ENCODE measurements around the gene NOLC1.
A peak's percentile ranks its signal among the peaks of the same experiment; 100 is the strongest.
"Not testable (repeated sequence)": the region's sequence is repeated elsewhere in the genome, so short reads cannot be mapped to it uniquely, and the experiment has no call there.

NOLC1 gene

GRCh38 chr10:102163342-102163989, 11.3 kb downstream of the NOLC1 start:
- TF ChIP-seq POLR2AphosphoS5 (IDR thresholded peaks at IDR 0.05; ENCODE audit: low read depth, low read length) (peak; percentile 33; the same call in 1 of the 2 replicates), POLR2A (IDR thresholded peaks at IDR 0.05; ENCODE audit: low read depth, low read length) (no peak; the same call in none of the 2 replicates), TAF1 (IDR thresholded peaks at IDR 0.05; ENCODE audit: borderline replicate concordance, low read depth, low read length) (no peak)
- DNase-seq (ENCODE audit: insufficient read length): no peak
- no peak for FAIRE-seq

DNA sequence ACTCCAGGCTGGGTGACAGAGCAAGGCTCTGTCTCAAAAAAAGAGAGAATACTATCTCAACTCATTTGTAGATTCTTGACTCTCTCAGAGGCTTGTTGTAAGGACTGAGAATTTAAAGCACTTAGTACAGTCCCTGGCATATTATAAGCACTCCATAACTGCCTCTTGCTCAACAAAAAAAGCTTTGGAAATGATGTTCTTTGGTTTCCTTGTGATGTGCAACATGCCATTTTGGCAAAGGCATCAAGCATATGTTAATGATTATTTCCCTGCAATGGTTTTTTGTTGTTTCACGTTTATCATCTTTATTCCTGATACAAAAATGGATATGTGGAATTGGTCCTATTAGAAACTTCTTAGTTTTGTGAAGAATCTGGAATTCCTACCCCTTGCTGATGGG, 15.7 kb downstream of the NOLC1 start:
- FAIRE-seq: no peak
- DNase-seq (ENCODE audit: insufficient read length): no peak
- TF ChIP-seq POLR2AphosphoS5 (IDR thresholded peaks at IDR 0.05; ENCODE audit: low read depth, low read length): no peak
- no peak for TF ChIP-seq POLR2A (IDR thresholded peaks at IDR 0.05; ENCODE audit: low read depth, low read length)
- no peak for TF ChIP-seq TAF1 (IDR thresholded peaks at IDR 0.05; ENCODE audit: borderline replicate concordance, low read depth, low read length)

DNA sequence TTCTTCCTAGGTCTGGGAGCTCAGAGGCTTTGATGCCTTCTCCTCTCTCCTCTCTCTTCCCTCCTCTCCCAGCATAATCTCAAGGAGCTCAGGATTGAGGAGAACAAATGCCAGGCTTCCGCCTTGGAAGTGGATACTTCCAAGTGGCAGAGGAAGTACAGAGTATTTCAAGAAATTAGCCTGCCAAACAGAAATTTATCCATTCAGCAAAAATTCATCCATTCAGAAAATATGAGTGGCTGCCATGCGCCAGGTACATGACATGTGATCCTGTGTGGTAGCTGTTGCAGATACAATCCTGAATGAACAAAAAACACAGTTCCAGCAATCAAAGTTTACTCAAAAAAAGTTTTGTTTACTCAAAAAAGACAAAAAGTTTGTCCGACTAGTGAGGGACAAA, 18.4 kb downstream of the NOLC1 start:
- FAIRE-seq (no peak), DNase-seq (ENCODE audit: insufficient read length) (no peak)
- TF ChIP-seq TAF1 (IDR thresholded peaks at IDR 0.05; ENCODE audit: borderline replicate concordance, low read depth, low read length) (no peak), POLR2AphosphoS5 (IDR thresholded peaks at IDR 0.05; ENCODE audit: low read depth, low read length) (no peak), POLR2A (IDR thresholded peaks at IDR 0.05; ENCODE audit: low read depth, low read length) (no peak)

DNA sequence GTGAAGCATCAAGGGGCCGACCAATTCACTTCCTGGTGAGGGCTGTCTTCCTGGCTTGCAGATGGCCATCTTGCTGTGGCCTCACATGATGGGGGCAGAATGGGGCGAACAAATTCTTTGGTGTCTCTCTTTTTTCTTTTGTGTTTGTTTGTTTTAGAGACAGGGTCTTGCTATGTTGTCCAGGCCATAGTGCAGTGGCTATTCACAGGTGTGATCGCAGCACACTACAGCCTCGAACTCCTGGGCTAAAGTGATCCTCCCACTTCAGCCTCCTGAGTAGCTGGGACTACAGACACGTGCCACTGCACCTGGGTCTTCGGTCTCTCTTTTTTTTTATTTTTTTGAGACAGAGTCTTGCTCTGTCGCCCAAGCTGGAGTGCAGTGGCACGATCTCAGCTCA, 20.1 kb downstream of the NOLC1 start:
- FAIRE-seq (no peak), DNase-seq (ENCODE audit: insufficient read length) (no peak)
- TF ChIP-seq TAF1 (IDR thresholded peaks at IDR 0.05; ENCODE audit: borderline replicate concordance, low read depth, low read length) (no peak), POLR2AphosphoS5 (IDR thresholded peaks at IDR 0.05; ENCODE audit: low read depth, low read length) (no peak), POLR2A (IDR thresholded peaks at IDR 0.05; ENCODE audit: low read depth, low read length) (no peak)

- FAIRE-seq: no peak
- DNase-seq (ENCODE audit: insufficient read length): no peak
- TF ChIP-seq TAF1 (IDR thresholded peaks at IDR 0.05; ENCODE audit: borderline replicate concordance, low read depth, low read length) (no peak), POLR2AphosphoS5 (IDR thresholded peaks at IDR 0.05; ENCODE audit: low read depth, low read length) (no peak), POLR2A (IDR thresholded peaks at IDR 0.05; ENCODE audit: low read depth, low read length) (no peak)
Measured at GRCh38 chr10:102175415-102175814, 23.2 kb downstream of the NOLC1 start.

DNA sequence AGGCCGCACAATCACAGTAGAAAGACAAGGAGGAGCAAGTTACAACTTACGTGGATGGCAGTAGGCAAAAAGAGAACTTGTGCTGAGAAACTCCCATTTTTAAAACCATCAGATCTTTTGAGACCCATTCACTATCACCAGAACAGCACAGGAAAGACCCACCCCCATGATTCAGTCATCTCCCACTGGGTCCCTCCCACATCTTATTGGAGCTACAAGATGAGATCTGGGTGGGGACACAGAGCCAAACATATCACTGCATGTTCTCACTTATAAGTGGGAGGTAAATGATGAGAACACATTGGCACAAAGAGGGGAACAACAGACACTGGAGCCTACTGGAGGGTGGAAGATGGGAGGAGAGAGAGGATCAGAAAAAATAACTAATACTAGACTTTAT, 32.4 kb downstream of the NOLC1 start:
- DNase-seq (ENCODE audit: insufficient read length) (no peak), FAIRE-seq (no peak)
- TF ChIP-seq POLR2A (IDR thresholded peaks at IDR 0.05; ENCODE audit: low read depth, low read length) (no peak), POLR2AphosphoS5 (IDR thresholded peaks at IDR 0.05; ENCODE audit: low read depth, low read length) (no peak), TAF1 (IDR thresholded peaks at IDR 0.05; ENCODE audit: borderline replicate concordance, low read depth, low read length) (no peak)

DNA sequence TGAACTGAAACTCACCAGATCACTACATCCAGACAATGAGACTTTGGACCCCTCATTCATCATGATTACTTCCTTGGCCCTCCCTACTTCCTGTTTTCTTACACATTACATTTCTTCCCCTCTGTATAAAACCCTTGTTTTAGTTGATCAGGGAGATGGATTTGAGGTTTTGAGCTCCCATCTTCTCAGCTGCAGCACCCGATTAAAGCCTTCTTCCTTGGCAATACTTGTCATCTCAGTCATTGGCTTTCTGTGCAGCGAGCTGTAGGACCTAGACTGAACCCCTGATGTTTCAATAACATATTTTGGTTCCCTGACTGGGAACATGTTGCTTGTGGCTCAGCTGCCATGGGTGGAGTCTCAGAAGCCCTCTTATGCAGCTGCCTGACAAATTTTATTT, 33.1 kb downstream of the NOLC1 start:
- TF ChIP-seq TAF1 (IDR thresholded peaks at IDR 0.05; ENCODE audit: borderline replicate concordance, low read depth, low read length) (no peak), POLR2AphosphoS5 (IDR thresholded peaks at IDR 0.05; ENCODE audit: low read depth, low read length) (no peak), POLR2A (IDR thresholded peaks at IDR 0.05; ENCODE audit: low read depth, low read length) (no peak)
- FAIRE-seq (no peak), DNase-seq (ENCODE audit: insufficient read length) (no peak)

DNA sequence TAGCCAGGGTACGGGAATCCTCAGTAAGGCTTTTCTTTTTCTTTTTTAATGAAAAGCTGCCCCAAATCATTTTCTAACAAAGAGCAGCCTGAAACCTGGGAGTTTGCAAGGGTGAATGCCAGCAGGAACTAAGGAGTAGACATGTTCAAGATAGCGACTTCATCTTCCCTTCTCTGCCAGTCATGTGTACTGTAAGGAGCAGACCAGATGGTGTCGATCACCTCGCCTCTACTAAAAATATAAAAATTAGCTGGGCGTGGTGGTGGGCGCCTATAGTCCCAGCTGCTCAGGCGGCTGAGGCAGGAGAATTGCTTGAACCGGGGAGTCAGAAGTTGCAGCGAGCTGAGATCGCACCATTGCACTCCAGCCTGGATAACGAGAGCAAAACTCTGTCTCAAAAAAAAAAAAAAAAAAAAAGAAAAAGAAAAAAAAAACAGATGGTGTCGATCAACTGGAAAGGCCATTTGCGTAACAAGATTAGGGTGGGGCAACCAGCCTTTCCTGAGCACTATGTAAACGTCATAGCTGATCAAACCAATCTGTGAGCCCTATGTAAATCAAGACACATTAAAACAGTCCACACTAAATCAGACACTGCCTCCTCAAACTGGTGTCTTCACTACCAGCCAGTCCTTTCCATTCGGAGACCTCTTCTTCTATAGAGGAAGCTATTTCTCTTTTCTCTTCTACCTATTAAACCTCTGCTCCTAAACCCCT, 33.8 kb downstream of the NOLC1 start:
- DNase-seq (ENCODE audit: insufficient read length) (no peak), FAIRE-seq (no peak)
- TF ChIP-seq POLR2AphosphoS5 (IDR thresholded peaks at IDR 0.05; ENCODE audit: low read depth, low read length): no peak
- TF ChIP-seq POLR2A (IDR thresholded peaks at IDR 0.05; ENCODE audit: low read depth, low read length): no peak

GRCh38 chr10:102188298-102188940, 36.2 kb downstream of the NOLC1 start:
- TF ChIP-seq POLR2AphosphoS5 (IDR thresholded peaks at IDR 0.05; ENCODE audit: low read depth, low read length) (no peak), TAF1 (IDR thresholded peaks at IDR 0.05; ENCODE audit: borderline replicate concordance, low read depth, low read length) (no peak), POLR2A (IDR thresholded peaks at IDR 0.05; ENCODE audit: low read depth, low read length) (no peak)
- no peak for DNase-seq (ENCODE audit: insufficient read length)
- no peak for FAIRE-seq

GRCh38 chr10:102188941-102189898, 37.0 kb downstream of the NOLC1 start:
- DNase-seq (ENCODE audit: insufficient read length): not testable (repeated sequence)
- peak; percentile 30 for FAIRE-seq

DNA sequence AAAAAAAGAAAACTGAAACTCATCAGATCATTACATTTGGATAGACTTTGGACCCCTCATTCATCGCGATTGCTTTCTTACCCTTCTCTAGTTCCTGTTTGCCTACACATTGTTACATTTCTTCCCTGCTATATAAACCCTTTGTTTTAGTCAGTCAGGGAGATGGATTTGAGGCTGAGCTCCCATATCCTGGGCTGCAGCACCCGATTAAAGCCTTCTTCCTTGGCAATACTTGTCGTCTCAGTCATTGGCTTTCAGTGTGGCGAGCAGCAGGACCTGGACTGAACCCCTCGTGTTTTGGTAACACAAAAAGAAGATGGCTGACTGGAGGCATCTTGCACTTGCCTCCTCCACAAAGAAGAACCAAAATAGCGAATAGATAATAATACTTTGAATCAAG, 39.8 kb downstream of the NOLC1 start:
- FAIRE-seq (no peak), DNase-seq (ENCODE audit: insufficient read length) (no peak)
- TF ChIP-seq TAF1 (IDR thresholded peaks at IDR 0.05; ENCODE audit: borderline replicate concordance, low read depth, low read length) (no peak), POLR2A (IDR thresholded peaks at IDR 0.05; ENCODE audit: low read depth, low read length) (no peak), POLR2AphosphoS5 (IDR thresholded peaks at IDR 0.05; ENCODE audit: low read depth, low read length) (no peak)
